Chondrocyte (in vitro differentiated cells): ENCODE measurements around the gene ACBD6. TPM values are rescaled to one million over a fixed set of nuclear protein-coding genes. Genes with fewer than 3 reads are reported as not detected.
A peak's percentile ranks its signal among the peaks of the same experiment; 100 is the strongest.

Source experiments
- DNase-seq: peaks from one replicate; pipeline ENCODE4 v3.0.0; 2021; ENCODE audit warnings: mixed read lengths, low spot score
- H3K27ac Mint-ChIP-seq: one replicate; pipeline ENCODE4 v1.8.0; 2021; ENCODE audit warnings: mild to moderate bottlenecking, moderate library complexity, mixed read lengths; ENCODE audit not compliant: unreplicated experiment
- H3K27me3 Mint-ChIP-seq: 2 replicates; pipeline ENCODE4 v1.8.0; 2021; ENCODE audit warnings: low read depth, mixed read lengths
- H3K36me3 Mint-ChIP-seq: 2 replicates; pipeline ENCODE4 v1.8.0; 2021; ENCODE audit warnings: low read depth, mixed read lengths
- H3K4me1 Mint-ChIP-seq: 2 replicates; pipeline ENCODE4 v1.8.0; 2021; ENCODE audit warnings: low read depth, mild to moderate bottlenecking, mixed read lengths
- H3K4me3 Mint-ChIP-seq: one replicate; pipeline ENCODE4 v1.8.0; 2021; ENCODE audit warnings: mild to moderate bottlenecking, moderate library complexity, mixed read lengths; ENCODE audit not compliant: unreplicated experiment
- H3K9me3 Mint-ChIP-seq: 2 replicates; pipeline ENCODE4 v1.8.0; 2021; ENCODE audit warnings: low read depth, mixed read lengths
- CTCF ChIP-seq: fragments of 200-600 bp; sonication (generic); IDR thresholded peaks from 2 replicates; pipeline ENCODE4 v1.5.0; 2021; ENCODE audit warnings: antibody characterized with exemption, mild to moderate bottlenecking, moderate library complexity
- total RNA-seq: library from RNA; stranded (reverse); gene quantifications from 3 replicates; pipeline ENCODE4 v1.2.1, GENCODE V29; 2021

ACBD6 gene
- total RNA-seq, 1 donor from 2014 or later, result 43.4 TPM

DNA sequence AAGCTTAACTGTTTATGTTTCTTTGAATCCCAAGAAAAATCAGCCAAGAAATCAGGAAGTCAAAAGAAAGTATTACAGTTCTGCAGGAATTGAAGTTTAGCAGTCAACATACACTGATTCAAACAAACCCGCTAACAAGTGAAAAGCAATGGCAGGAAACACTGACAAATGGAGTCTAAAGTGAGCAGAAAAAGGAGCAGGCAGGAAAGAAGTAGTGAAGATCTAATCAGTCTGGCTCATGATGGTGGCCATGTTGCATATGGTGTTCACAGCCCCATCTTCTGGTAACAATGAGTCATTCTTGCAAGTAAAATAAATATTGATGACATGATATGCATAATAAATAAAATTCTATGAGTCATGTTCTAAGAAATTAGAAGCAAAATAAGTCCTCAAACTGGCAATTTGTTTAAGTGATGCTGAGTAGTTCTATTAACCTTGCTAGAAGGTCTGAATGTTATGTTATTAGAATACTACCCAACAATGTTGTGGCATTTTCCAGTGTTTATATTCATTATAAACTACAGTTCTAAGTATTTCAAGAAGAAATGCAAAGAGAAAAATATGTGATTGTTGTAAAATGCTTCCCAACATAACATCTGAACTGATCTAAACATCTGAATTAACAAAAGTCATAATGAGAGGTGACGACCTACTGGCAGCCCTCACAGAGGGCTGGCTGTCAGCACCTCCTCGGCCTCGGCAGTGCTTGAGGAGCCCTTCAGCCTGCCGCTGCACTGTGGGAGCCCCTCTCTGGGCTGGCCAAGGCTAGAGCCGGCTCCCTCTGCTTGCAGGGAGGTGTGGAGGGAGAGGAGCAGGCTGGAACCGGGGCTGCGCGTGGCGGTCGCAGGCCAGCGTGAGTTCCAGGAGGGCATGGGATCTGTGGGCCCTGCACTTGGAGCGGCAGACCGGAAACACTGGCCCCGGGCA is 5.7 kb upstream of the ACBD6 start:
- peak; percentile 40 for TF ChIP-seq CTCF
- H3K27me3 Mint-ChIP-seq, result no peaks in the 10 kb centered on the region
- DNase-seq, result no peak
- H3K4me1 Mint-ChIP-seq, result peaks cover 16% of the 10 kb centered on the region
- peaks cover 10% of the 10 kb centered on the region for H3K9me3 Mint-ChIP-seq
- no peak overlapping the region for H3K27ac Mint-ChIP-seq
- no peaks in the 10 kb centered on the region for H3K36me3 Mint-ChIP-seq
- no peak overlapping the region for H3K4me3 Mint-ChIP-seq

GRCh38 chr1:180505732-180506335 is 3.5 kb upstream of the ACBD6 start:
- DNase-seq, result no peak
- Mint-ChIP-seq H3K9me3 (peaks cover 4% of the 10 kb centered on the region), H3K36me3 (no peaks in the 10 kb centered on the region), H3K27me3 (no peaks in the 10 kb centered on the region), H3K27ac (no peak overlapping the region), H3K4me3 (no peak overlapping the region), H3K4me1 (peaks cover 31% of the 10 kb centered on the region)
- TF ChIP-seq CTCF, result no peak

DNA sequence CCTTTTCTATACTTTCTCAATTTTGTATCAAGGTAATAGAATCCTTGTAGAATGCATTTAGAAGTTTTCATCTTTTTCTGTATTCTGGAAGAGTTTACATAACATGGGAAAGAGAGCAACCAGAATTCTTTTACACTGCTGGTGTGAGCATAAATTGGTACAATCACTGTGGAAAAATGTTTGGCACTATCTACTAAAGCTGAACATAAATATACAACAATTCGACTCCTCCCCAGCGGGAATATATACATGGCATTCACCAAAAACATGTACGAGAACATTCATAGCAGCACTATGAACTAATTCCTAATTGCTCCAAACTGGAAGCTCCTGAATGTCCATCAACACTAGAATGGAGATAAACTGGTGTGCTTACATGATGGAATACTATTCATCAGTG is 1.8 kb upstream of the ACBD6 start:
- H3K27ac Mint-ChIP-seq, result peak overlapping the region; percentile 22
- H3K4me1 Mint-ChIP-seq, result peaks cover 43% of the 10 kb centered on the region
- no peak for TF ChIP-seq CTCF
- H3K36me3 Mint-ChIP-seq, result no peaks in the 10 kb centered on the region
- no peaks in the 10 kb centered on the region for H3K27me3 Mint-ChIP-seq
- peaks cover 4% of the 10 kb centered on the region for H3K9me3 Mint-ChIP-seq
- no peak for DNase-seq
- no peak overlapping the region for H3K4me3 Mint-ChIP-seq

- peak overlapping the region; percentile 96 for H3K4me3 Mint-ChIP-seq
- no peak for DNase-seq
- peak overlapping the region; percentile 98 for H3K27ac Mint-ChIP-seq
- peaks cover 47% of the 10 kb centered on the region for H3K4me1 Mint-ChIP-seq
- H3K36me3 Mint-ChIP-seq, result no peaks in the 10 kb centered on the region
- peaks cover 4% of the 10 kb centered on the region for H3K9me3 Mint-ChIP-seq
- H3K27me3 Mint-ChIP-seq, result no peaks in the 10 kb centered on the region
- TF ChIP-seq CTCF, result no peak
These were observed 994 bp upstream of the ACBD6 start for GRCh38 chr1:180503280-180503862.

GRCh38 chr1:180501865-180502360 is 464 bp downstream of the ACBD6 start:
- DNase-seq, result no peak
- H3K4me3 Mint-ChIP-seq, result peak overlapping the region; percentile 96
- no peaks in the 10 kb centered on the region for H3K9me3 Mint-ChIP-seq
- peaks cover 47% of the 10 kb centered on the region for H3K4me1 Mint-ChIP-seq
- TF ChIP-seq CTCF, result no peak
- H3K27ac Mint-ChIP-seq, result peak overlapping the region; percentile 98
- H3K27me3 Mint-ChIP-seq, result no peaks in the 10 kb centered on the region
- H3K36me3 Mint-ChIP-seq, result no peaks in the 10 kb centered on the region
